WI38 (cell line): ENCODE measurements around the gene FBXO31.
"Not testable (repeated sequence)": the region's sequence is repeated elsewhere in the genome, so short reads cannot be mapped to it uniquely, and the experiment has no call there.

ENCODE experiments used
- H3K4me3 ChIP-seq: 2 replicates; pipeline ENCODE4 v1.5.1; 2011; ENCODE audit warnings: low read depth, mild to moderate bottlenecking, control low read depth, low read length
- TF ChIP-seq, protein P1 (sequence below): IDR thresholded peaks from 2 replicates; pipeline ENCODE4 v1.5.1; 2012; ENCODE audit warnings: low read depth, mild to moderate bottlenecking, control low read depth, low read length

The FBXO31 gene

DNA sequence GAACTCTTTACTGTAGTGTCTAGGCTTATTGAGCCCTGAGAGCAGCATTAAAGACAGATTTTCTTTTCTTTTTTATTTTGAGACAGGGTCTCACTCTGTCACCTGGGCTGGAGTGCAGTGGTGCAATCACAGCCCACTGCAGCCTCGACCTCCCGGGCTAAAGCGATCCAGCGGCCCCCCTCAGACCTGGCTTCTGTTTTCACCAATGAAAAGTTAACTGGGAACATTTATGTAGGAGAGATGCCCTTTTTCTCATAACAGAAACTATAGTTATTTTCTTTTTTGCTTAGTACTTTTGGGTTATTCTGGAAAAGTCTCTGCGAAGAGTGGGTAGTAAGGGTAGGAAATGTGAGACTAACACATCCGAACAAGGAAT, 10.1 kb upstream of the FBXO31 start:
- TF ChIP-seq, protein P1, sequence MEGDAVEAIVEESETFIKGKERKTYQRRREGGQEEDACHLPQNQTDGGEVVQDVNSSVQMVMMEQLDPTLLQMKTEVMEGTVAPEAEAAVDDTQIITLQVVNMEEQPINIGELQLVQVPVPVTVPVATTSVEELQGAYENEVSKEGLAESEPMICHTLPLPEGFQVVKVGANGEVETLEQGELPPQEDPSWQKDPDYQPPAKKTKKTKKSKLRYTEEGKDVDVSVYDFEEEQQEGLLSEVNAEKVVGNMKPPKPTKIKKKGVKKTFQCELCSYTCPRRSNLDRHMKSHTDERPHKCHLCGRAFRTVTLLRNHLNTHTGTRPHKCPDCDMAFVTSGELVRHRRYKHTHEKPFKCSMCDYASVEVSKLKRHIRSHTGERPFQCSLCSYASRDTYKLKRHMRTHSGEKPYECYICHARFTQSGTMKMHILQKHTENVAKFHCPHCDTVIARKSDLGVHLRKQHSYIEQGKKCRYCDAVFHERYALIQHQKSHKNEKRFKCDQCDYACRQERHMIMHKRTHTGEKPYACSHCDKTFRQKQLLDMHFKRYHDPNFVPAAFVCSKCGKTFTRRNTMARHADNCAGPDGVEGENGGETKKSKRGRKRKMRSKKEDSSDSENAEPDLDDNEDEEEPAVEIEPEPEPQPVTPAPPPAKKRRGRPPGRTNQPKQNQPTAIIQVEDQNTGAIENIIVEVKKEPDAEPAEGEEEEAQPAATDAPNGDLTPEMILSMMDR = no peak

DNA sequence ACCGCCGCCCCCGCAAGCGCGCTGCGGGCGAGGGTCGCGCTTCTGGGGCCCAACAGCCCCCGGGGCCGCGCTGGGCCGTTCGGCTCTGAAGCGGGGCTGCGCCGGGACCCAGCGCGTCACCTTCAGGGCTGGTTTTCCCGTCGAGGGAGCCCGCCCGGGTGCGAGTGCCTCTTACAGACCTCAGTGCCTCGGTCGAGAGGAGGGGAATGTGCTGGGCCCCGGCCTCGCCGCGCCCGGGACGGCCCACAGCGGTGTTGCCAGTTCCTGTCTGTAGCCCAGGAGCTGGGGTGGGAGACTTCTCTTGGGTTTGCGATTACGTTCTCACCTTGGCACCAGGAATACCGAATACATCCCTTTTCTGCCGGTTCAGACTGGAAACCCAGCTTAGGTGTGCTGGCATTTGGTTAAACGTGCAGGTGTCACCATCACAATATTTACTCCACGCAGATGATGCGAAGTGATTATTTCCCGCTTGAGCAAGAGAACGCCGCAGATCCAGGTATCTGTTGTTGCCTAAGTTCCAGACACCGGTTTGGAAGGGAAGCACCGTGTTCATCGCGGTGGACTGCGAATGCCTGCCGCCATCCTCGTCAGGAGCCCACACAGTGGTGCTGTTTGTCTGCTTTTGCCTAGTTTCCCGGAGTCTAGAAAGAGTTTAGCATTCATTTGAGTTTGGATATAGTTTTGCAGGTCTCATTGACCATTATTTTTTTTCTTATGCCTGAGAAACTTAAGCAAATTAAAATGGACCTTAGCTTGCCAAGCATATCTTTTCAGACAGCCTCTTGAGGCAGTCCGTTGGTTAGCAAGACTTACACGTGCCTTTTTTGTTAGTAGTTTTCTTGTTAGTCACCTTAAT, 9.5 kb upstream of the FBXO31 start:
- TF ChIP-seq, protein P1 = no peak
- peak overlapping the region; percentile 86 for H3K4me3 ChIP-seq

More for the DNA sequence above, 10.1 kb upstream of the FBXO31 start:
- H3K4me3 ChIP-seq = peak overlapping the region; percentile 86

DNA sequence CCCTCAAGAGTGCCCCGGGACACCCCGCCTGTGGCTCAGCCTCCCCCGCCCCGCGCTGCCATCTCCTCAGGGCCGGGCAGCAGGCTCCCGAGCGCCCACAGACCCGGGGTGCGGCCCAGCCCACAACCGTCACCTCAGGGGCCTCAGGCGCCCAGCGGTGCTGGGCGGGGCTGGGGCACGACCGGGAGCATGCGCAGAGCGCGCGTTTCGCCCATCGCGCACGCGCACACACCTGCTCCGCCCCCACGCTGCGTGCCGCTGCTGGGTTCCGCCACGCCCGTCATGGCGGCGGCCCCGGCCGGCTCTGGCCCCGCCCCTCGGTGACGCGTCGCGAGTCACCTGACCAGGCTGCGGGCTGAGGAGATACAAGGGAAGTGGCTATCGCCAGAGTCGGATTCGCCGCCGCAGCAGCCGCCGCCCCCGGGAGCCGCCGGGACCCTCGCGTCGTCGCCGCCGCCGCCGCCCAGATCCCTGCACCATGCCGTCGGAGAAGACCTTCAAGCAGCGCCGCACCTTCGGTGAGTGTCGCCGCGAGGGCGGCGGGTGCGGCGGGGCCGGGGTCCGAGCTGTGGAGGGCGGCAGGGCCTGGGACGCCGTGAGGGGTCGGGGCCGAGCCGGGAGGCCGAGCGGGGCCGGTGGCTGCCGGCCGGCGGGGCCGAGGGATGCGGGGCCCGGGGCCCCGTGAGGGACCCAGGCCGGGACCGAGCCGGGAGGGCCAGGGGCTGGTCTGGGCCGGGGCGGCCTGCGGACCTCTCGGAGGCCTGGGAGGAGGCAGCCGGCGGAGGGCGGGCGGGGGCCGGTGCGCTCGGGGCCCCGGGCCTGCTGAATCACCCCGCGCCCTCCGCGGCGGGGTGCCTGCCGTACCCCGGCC, 8.6 kb upstream of the FBXO31 start, which contains the start of gene MAP1LC3B:
MAP1LC3B (plus strand) TSS at position 387 of the 871 bp plus-strand sequence; CDS start at position 479, 92 bp downstream.
- peak within 1 kb of the TSS; percentile 86 for H3K4me3 ChIP-seq
- TF ChIP-seq, protein P1 = no peak

DNA sequence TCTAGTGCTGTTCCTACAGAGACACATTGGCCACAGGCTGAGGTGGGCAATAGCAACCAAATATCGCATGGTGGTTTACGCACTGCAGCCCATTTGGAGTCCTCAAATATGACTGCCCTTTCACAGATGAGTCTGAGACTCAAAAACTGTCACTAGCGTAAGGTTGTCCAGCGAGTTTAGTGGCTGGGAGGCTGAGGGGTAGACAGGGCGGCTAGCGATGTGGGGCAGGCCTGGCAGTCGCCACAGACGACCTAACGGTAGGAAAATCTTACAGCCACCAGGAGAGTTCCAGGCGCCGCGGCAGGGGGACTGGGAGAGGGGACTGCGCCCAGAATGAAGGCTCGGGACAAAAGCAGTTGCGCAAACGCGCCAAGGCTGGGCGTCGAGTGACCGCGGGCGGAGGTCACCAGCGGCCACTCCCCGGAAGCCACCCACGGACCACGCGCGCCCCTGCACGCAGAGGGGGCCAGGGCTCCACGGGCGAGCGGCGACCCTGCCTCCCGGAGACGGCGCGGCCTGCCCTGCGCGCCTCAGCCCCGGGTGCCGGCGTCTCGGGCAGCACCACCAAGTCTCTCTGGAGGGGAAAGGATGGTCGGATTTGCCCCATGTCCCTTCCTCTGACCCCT, 7.9 kb upstream of the FBXO31 start:
- peak overlapping the region; percentile 66 for H3K4me3 ChIP-seq
- TF ChIP-seq, protein P1 = no peak

DNA sequence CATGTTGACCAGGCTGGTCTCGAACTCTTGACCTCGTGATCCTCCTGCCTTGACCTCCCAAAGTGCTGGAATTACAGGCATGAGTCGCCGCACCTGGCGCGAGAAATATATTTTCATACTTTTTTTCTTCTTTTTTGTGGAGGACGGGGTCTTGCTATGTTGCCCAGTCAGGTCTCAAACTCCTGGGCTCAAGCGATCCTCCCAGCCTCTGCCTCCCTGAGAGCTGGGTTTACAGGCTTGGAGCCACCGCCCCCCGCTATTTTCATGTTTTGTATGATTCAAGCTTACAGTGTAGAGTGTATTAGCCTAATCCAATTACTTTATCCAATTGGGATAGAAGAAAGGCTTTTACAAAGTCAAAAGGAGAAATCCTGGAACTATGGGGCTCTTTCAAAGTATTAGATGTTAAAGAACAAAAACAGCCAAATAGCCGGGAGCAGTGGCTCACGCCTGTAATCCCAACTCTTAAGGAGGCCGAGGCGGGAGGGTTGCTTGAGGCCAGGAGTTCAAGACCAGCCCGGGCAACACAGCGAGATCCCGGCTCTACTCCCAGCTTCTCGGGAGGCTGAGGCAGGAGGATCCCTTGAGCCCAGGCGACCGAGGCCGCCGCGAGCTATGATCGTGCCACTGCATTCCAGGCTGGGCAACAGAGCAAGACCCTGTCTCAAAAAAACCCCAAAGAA, 7.2 kb upstream of the FBXO31 start:
- TF ChIP-seq, protein P1 = no peak
- no peak overlapping the region for H3K4me3 ChIP-seq

DNA sequence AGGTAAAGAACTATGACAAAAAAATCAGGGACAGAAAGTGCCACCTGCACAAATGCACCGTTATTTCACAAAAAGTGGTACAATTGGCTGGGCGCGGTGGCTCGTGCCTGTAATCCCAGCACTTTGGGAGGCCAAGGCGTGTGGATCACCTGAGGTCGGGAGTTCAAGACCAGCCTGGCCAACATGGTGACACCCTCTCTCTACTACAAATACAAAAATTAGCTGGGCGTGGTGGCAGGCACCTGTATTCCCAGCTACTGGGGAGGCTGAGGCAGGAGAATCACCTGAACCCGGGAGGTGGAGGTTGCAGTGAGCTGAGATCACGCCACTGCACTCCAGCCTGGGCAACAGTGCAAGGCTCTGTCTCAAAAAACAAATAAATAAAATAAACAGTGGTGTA, 6.3 kb upstream of the FBXO31 start:
- H3K4me3 ChIP-seq = not testable (repeated sequence)

DNA sequence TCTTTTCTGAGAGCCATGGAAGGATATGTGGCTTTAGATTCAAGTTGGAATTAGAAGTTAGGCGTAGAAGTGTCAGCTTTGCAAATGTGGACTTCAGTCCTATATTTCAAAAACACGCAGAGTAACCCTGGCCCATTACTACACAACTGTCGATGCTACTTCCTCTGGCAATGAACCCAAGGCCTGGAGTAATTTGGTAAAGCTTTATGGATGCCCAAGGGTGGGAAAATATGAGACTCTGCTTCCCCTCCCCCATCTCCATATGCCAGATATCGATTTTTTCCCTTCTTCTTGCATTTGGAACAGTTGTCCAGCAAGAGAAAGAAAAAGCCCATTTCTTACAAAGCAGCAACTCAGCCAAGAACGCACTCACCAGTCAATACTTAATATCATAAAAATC, 5.7 kb upstream of the FBXO31 start:
- TF ChIP-seq, protein P1 = no peak
- no peak overlapping the region for H3K4me3 ChIP-seq
